MM.1S (cell line): ENCODE measurements around the gene ELOVL7.

Source experiments
- DNase-seq: peaks from one replicate; pipeline ENCODE4 v3.0.0-alpha.2; 2015
- H2AFZ ChIP-seq: fragments of 300-600 bp; sonication (generic); 2 replicates; pipeline ENCODE4 v1.6.0; 2016; ENCODE audit warnings: antibody characterized with exemption, low read length
- H3F3A ChIP-seq: fragments of 300-600 bp; sonication (generic); 2 replicates; pipeline ENCODE4 v1.6.1; 2016; ENCODE audit warnings: mild to moderate bottlenecking, antibody characterized with exemption, low read length, moderate library complexity, mixed read lengths; ENCODE audit not compliant: insufficient read depth
- H3K27ac ChIP-seq: fragments of 300-600 bp; sonication (generic); 2 replicates; pipeline ENCODE4 v1.5.1; 2016; ENCODE audit warnings: mild to moderate bottlenecking, low read length
- H3K27me3 ChIP-seq: fragments of 300-600 bp; sonication (generic); replicated peaks from 2 replicates; pipeline ENCODE4 v1.6.0; 2016; ENCODE audit warnings: low read length; ENCODE audit not compliant: insufficient read depth
- H3K36me3 ChIP-seq: fragments of 300-600 bp; sonication (generic); replicated peaks from 2 replicates; pipeline ENCODE4 v1.6.1; 2016; ENCODE audit warnings: mild to moderate bottlenecking, low read length, mixed read lengths; ENCODE audit not compliant: insufficient read depth
- H3K4me1 ChIP-seq: fragments of 300-600 bp; sonication (generic); 2 replicates; pipeline ENCODE4 v1.6.1; 2016; ENCODE audit warnings: low read length, mixed read lengths
- H3K4me2 ChIP-seq: fragments of 300-600 bp; sonication (generic); 2 replicates; pipeline ENCODE4 v1.6.0; 2016; ENCODE audit warnings: low read depth, low read length
- H3K4me3 ChIP-seq: fragments of 300-600 bp; sonication (generic); 2 replicates; pipeline ENCODE4 v1.5.1; 2016; ENCODE audit warnings: low read length, mixed read lengths
- H3K79me2 ChIP-seq: fragments of 300-600 bp; sonication (generic); 2 replicates; pipeline ENCODE4 v1.6.1; 2016; ENCODE audit warnings: mixed run types, low read length, mixed read lengths
- H3K9ac ChIP-seq: fragments of 300-600 bp; sonication (generic); 2 replicates; pipeline ENCODE4 v1.6.1; 2016; ENCODE audit warnings: low read length, mixed read lengths
- H3K9me2 ChIP-seq: fragments of 300-600 bp; sonication (generic); replicated peaks from 2 replicates; pipeline ENCODE4 v1.6.1; 2016; ENCODE audit warnings: mild to moderate bottlenecking, low read length, mixed read lengths; ENCODE audit not compliant: insufficient read depth
- H3K9me3 ChIP-seq: fragments of 300-600 bp; sonication (generic); replicated peaks from 2 replicates; pipeline ENCODE4 v1.6.1; 2016; ENCODE audit warnings: mild to moderate bottlenecking, low read length, mixed read lengths; ENCODE audit not compliant: insufficient read depth
- H4K20me1 ChIP-seq: fragments of 300-600 bp; sonication (generic); 2 replicates; pipeline ENCODE4 v1.6.1; 2016; ENCODE audit warnings: mild to moderate bottlenecking, low read length, moderate library complexity, mixed read lengths; ENCODE audit not compliant: insufficient read depth
- EZH2 ChIP-seq: fragments of 300-600 bp; sonication (generic); optimal IDR thresholded peaks from 2 replicates; pipeline ENCODE3; 2017; ENCODE audit warnings: low read depth, mild to moderate bottlenecking, antibody characterized with exemption, low read length, mixed read lengths
- EZH2phosphoT487 ChIP-seq: fragments of 300-600 bp; sonication (generic); IDR thresholded peaks from 2 replicates; pipeline ENCODE4 v1.6.1; 2018; ENCODE audit warnings: antibody characterized with exemption, low read length
- TF ChIP-seq, protein P1 (sequence below): fragments of 300-600 bp; sonication (generic); IDR thresholded peaks from 2 replicates; pipeline ENCODE4 v1.5.1; 2016; ENCODE audit warnings: antibody characterized with exemption, low read length, mixed read lengths

ELOVL7 gene

DNA sequence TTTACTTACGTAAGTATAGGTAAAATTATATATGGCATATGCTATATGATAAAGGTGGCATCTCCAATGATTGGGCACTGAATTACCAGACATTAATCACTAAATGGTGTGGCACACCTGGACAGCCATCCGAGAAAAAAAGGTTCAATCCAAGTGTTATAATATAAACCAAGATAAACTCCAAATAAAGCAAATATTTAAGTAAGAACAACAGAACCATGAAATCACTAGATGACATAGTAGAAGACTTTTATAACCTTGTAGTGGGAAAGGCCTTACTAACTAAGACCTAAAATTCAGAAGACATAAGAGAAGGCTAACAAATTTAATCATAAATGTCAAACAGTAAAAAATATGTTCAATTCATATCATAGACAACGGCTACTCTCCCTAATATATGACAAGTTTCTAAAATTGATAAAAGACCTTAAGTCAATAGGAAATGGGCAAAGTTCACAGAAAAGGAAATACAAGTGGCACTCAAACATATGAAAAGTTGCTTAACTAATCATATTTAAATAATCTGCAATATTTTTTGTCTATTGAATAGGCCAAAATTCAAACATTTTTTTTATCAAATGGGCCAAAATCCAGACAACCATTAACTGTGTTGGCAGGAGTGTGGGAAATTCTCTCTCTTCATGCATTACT lies 55.1 kb downstream of the ELOVL7 start:
- H4K20me1 ChIP-seq, result no peaks in the 10 kb centered on the region
- no peak overlapping the region for H3K4me3 ChIP-seq
- no peaks in the 10 kb centered on the region for H3K4me1 ChIP-seq
- H3F3A ChIP-seq, result no peaks in the 10 kb centered on the region
- no peak overlapping the region for H3K4me2 ChIP-seq
- H3K79me2 ChIP-seq, result no peaks in the 10 kb centered on the region
- H2AFZ ChIP-seq, result no peak overlapping the region
- no peak overlapping the region for H3K9ac ChIP-seq
- no peak for DNase-seq
- no peak for TF ChIP-seq EZH2
- TF ChIP-seq, protein P1, sequence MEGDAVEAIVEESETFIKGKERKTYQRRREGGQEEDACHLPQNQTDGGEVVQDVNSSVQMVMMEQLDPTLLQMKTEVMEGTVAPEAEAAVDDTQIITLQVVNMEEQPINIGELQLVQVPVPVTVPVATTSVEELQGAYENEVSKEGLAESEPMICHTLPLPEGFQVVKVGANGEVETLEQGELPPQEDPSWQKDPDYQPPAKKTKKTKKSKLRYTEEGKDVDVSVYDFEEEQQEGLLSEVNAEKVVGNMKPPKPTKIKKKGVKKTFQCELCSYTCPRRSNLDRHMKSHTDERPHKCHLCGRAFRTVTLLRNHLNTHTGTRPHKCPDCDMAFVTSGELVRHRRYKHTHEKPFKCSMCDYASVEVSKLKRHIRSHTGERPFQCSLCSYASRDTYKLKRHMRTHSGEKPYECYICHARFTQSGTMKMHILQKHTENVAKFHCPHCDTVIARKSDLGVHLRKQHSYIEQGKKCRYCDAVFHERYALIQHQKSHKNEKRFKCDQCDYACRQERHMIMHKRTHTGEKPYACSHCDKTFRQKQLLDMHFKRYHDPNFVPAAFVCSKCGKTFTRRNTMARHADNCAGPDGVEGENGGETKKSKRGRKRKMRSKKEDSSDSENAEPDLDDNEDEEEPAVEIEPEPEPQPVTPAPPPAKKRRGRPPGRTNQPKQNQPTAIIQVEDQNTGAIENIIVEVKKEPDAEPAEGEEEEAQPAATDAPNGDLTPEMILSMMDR, result no peak
- no peak for TF ChIP-seq EZH2phosphoT487
- H3K27me3 ChIP-seq, result no peaks in the 10 kb centered on the region
- no peaks in the 10 kb centered on the region for H3K9me2 ChIP-seq
- no peaks in the 10 kb centered on the region for H3K9me3 ChIP-seq
- no peaks in the 10 kb centered on the region for H3K36me3 ChIP-seq
- no peak overlapping the region for H3K27ac ChIP-seq

DNA sequence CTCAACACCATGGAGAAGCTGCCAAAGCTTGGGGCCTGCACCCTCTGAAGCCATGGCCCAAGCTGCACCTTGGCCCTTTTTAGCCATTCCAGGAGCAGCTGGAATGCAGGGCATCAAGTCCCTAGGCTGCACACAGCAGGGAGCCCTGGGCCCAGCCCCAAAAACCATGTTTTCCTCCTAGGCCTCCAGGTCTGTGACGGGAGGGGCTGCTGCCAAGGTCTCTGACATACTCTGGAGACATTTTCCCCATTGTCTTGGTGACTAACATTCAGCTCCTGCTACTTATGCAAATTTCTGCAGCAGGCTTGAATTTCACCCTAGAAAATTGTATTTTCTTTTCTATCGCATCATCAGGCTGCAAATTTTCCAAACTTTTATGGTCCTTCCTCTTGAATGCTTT lies 64.6 kb downstream of the ELOVL7 start:
- Histone ChIP-seq H3K9me2 (no peaks in the 10 kb centered on the region), H3K27me3 (no peaks in the 10 kb centered on the region), H2AFZ (no peak overlapping the region), H3K4me3 (no peak overlapping the region), H3K4me1 (no peaks in the 10 kb centered on the region), H3K79me2 (no peaks in the 10 kb centered on the region), H3K36me3 (no peaks in the 10 kb centered on the region), H3F3A (no peaks in the 10 kb centered on the region), H4K20me1 (no peaks in the 10 kb centered on the region), H3K27ac (no peak overlapping the region), H3K9me3 (no peaks in the 10 kb centered on the region), H3K4me2 (no peak overlapping the region), H3K9ac (no peak overlapping the region)
- no peak for DNase-seq
- TF ChIP-seq, protein P1, result no peak
- TF ChIP-seq EZH2phosphoT487, result no peak
- TF ChIP-seq EZH2, result no peak

DNA sequence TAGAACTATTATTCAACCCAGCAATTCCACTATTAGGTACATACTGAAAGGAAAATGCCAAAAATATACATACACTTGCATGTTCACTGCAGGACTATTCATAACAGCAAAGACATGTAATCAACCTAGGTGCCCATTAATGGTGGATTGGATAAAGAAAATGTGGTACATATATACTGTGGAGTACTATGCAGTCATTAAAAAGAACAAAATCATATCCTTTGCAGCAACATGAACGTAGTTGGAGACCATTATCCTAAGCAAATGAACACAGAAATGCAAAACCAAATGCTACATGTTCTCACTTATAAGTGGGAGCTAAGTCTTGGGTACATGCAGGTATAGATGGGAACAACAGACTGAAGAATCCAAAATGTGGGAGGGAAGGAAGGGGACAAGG lies 67.7 kb downstream of the ELOVL7 start:
- Histone ChIP-seq H3K9me2 (no peaks in the 10 kb centered on the region), H3K4me2 (no peak overlapping the region), H3K79me2 (no peaks in the 10 kb centered on the region), H4K20me1 (no peaks in the 10 kb centered on the region), H2AFZ (no peak overlapping the region), H3K36me3 (no peaks in the 10 kb centered on the region), H3K27me3 (no peaks in the 10 kb centered on the region), H3K4me1 (no peaks in the 10 kb centered on the region), H3K27ac (no peak overlapping the region), H3K9me3 (no peaks in the 10 kb centered on the region), H3K9ac (no peak overlapping the region), H3F3A (no peaks in the 10 kb centered on the region), H3K4me3 (no peak overlapping the region)
- no peak for TF ChIP-seq EZH2phosphoT487
- no peak for TF ChIP-seq EZH2
- TF ChIP-seq, protein P1, result no peak
- DNase-seq, result no peak
